Hepatocyte (in vitro differentiated cells): ENCODE results near the gene PDRG1. TPM values are rescaled to one million over a fixed set of nuclear protein-coding genes. Genes with fewer than 3 reads are reported as not detected.

Experiments
- DNase-seq: peaks from one replicate; pipeline ENCODE4 v3.0.0-alpha.2; 2016; ENCODE audit warnings: low spot score
- H2AFZ ChIP-seq: fragments of 200-600 bp; sonication (generic); 2 replicates; pipeline ENCODE4 v1.6.0; 2016; ENCODE audit warnings: antibody characterized with exemption, mild to moderate bottlenecking
- H3K27ac ChIP-seq: fragments of 200-600 bp; sonication (generic); 2 replicates; pipeline ENCODE4 v1.5.1; 2016; ENCODE audit warnings: mild to moderate bottlenecking
- H3K27me3 ChIP-seq: fragments of 200-600 bp; sonication (generic); 2 replicates; pipeline ENCODE4 v1.6.1; 2016
- H3K36me3 ChIP-seq: fragments of 200-600 bp; sonication (generic); replicated peaks from 2 replicates; pipeline ENCODE4 v1.5.1; 2016; ENCODE audit warnings: low read depth; ENCODE audit not compliant: insufficient read depth
- H3K4me1 ChIP-seq: fragments of 200-600 bp; sonication (generic); 2 replicates; pipeline ENCODE4 v1.5.1; 2016; ENCODE audit warnings: mild to moderate bottlenecking, moderate library complexity; ENCODE audit not compliant: insufficient read depth
- H3K4me2 ChIP-seq: fragments of 200-600 bp; sonication (generic); 2 replicates; pipeline ENCODE4 v1.6.0; 2016
- H3K4me3 ChIP-seq: fragments of 200-600 bp; sonication (generic); 2 replicates; pipeline ENCODE4 v1.5.1; 2016; ENCODE audit warnings: mild to moderate bottlenecking
- H3K79me2 ChIP-seq: fragments of 200-600 bp; sonication (generic); 2 replicates; pipeline ENCODE4 v1.6.0; 2017; ENCODE audit warnings: mild to moderate bottlenecking
- H3K9me2 ChIP-seq: fragments of 200-600 bp; sonication (generic); replicated peaks from 2 replicates; pipeline ENCODE4 v1.6.0; 2017; ENCODE audit warnings: mild to moderate bottlenecking; ENCODE audit not compliant: insufficient read depth
- H3K9me3 ChIP-seq: fragments of 200-600 bp; sonication (generic); 2 replicates; pipeline ENCODE4 v1.5.1; 2016; ENCODE audit warnings: low read depth, mild to moderate bottlenecking
- H4K20me1 ChIP-seq: fragments of 200-600 bp; sonication (generic); 2 replicates; pipeline ENCODE4 v1.6.0; 2016; ENCODE audit warnings: mild to moderate bottlenecking; ENCODE audit not compliant: insufficient read depth, poor library complexity, severe bottlenecking
- CTCF ChIP-seq: fragments of 200-600 bp; sonication (generic); IDR thresholded peaks from 2 replicates; pipeline ENCODE4 v1.5.1; 2016; ENCODE audit warnings: antibody characterized with exemption, mild to moderate bottlenecking; ENCODE audit not compliant: poor library complexity
- EZH2 ChIP-seq: fragments of 200-600 bp; sonication (generic); IDR thresholded peaks from 2 replicates; pipeline ENCODE4 v1.6.1; 2016; ENCODE audit warnings: antibody characterized with exemption, mild to moderate bottlenecking, borderline replicate concordance
- EZH2phosphoT487 ChIP-seq: fragments of 200-600 bp; sonication (generic); IDR thresholded peaks from one replicate; pipeline ENCODE4 v1.6.1; 2018; ENCODE audit warnings: antibody characterized with exemption, mild to moderate bottlenecking, low read depth, moderate library complexity; ENCODE audit not compliant: unreplicated experiment, severe bottlenecking
- WGBS: methylation state at CpG from one replicate; pipeline ENCODE4 v1.1.6; 2016; ENCODE audit warnings: low lambda C conversion rate; ENCODE audit errors: missing lambda C conversion rate; 5-methylcytosine and 5-hydroxymethylcytosine counted together
- polyA plus RNA-seq: library from polyadenylated mRNA; unstranded; fragments of >200 nt; fragmentation: Nextera tagmentation; extraction: Ambion mirVana; gene quantifications from 2 replicates; pipeline ENCODE4 v1.2.1, GENCODE V29; 2016
- total RNA-seq: library from RNA; depleted of rRNA; stranded (reverse); fragments of >200 nt; gene quantifications from 2 replicates; pipeline ENCODE4 v1.2.3, GENCODE V29; 2014

PDRG1 gene
- total and polyA plus RNA-seq, 2 experiments from 2014 or later = 9.1 to 25.4 TPM

- peak overlapping the region; percentile 77 for H3K4me2 ChIP-seq
- H4K20me1 ChIP-seq = no peaks in the 10 kb centered on the region
- H3K9me2 ChIP-seq = no peaks in the 10 kb centered on the region
- H3K4me3 ChIP-seq = no peak overlapping the region
- no peak for TF ChIP-seq CTCF
- no peaks in the 10 kb centered on the region for H3K36me3 ChIP-seq
- peaks cover 81% of the 10 kb centered on the region for H3K27me3 ChIP-seq
- 13% methylated on average over 5 of the region's 5 CpGs for WGBS
- no peaks in the 10 kb centered on the region for H3K9me3 ChIP-seq
- H3K27ac ChIP-seq = no peak overlapping the region
- H3K4me1 ChIP-seq = peaks cover 3% of the 10 kb centered on the region
- no peak overlapping the region for H2AFZ ChIP-seq
- no peak for DNase-seq
- no peaks in the 10 kb centered on the region for H3K79me2 ChIP-seq
Measured at GRCh38 chr20:31966991-31967655, 15.3 kb upstream of the PDRG1 start.

- Histone ChIP-seq H3K27me3 (peaks cover 78% of the 10 kb centered on the region), H3K4me3 (no peak overlapping the region)
- 78% methylated on average over 6 of the region's 6 CpGs for WGBS
Measured at GRCh38 chr20:31963889-31964288, 12.0 kb upstream of the PDRG1 start.

GRCh38 chr20:31962761-31963160, 10.9 kb upstream of the PDRG1 start:
- H3K27me3 ChIP-seq = peaks cover 86% of the 10 kb centered on the region
- H3K79me2 ChIP-seq = no peaks in the 10 kb centered on the region
- DNase-seq = no peak
- no peak overlapping the region for H2AFZ ChIP-seq
- no peaks in the 10 kb centered on the region for H3K9me2 ChIP-seq
- no peaks in the 10 kb centered on the region for H4K20me1 ChIP-seq
- no peak overlapping the region for H3K4me2 ChIP-seq
- no peaks in the 10 kb centered on the region for H3K36me3 ChIP-seq
- no peaks in the 10 kb centered on the region for H3K4me1 ChIP-seq
- WGBS = 55% methylated on average over 2 of the region's 2 CpGs
- H3K27ac ChIP-seq = no peak overlapping the region
- H3K9me3 ChIP-seq = no peaks in the 10 kb centered on the region
- TF ChIP-seq CTCF (no peak), EZH2 (no peak), EZH2phosphoT487 (no peak)
- no peak overlapping the region for H3K4me3 ChIP-seq

More at GRCh38 chr20:31963889-31964288, 12.0 kb upstream of the PDRG1 start:
- no peaks in the 10 kb centered on the region for H3K9me2 ChIP-seq
- H3K36me3 ChIP-seq = no peaks in the 10 kb centered on the region
- H3K9me3 ChIP-seq = no peaks in the 10 kb centered on the region
- no peak for DNase-seq
- TF ChIP-seq CTCF (no peak), EZH2phosphoT487 (no peak), EZH2 (no peak)
- H3K79me2 ChIP-seq = no peaks in the 10 kb centered on the region
- peaks cover 3% of the 10 kb centered on the region for H3K4me1 ChIP-seq
- no peaks in the 10 kb centered on the region for H4K20me1 ChIP-seq
- H2AFZ ChIP-seq = no peak overlapping the region
- no peak overlapping the region for H3K4me2 ChIP-seq
- H3K27ac ChIP-seq = no peak overlapping the region
